ENCODE results near the gene RAB11FIP4. TPM values are rescaled to one million over a fixed set of nuclear protein-coding genes. Genes with fewer than 3 reads are reported as not detected.

Gene RAB11FIP4
- total RNA-seq, 1 experiment from 2014 or later = 54.9 TPM

- Mint-ChIP-seq H3K27ac (peak overlapping the region; percentile 83), H3K4me3 (no peak overlapping the region), H3K4me1 (peaks cover 49% of the 10 kb centered on the region), H3K9me3 (no peaks in the 10 kb centered on the region), H3K36me3 (no peaks in the 10 kb centered on the region), H3K27me3 (ENCODE audit: low read depth) (no peaks in the 10 kb centered on the region; the same call in 1 of the 2 replicates)
- ATAC-seq (peak; percentile 82), DNase-seq (ENCODE audit: low spot score) (peak; percentile 34)
- POLR2A ChIA-PET = no interaction called here
- TF ChIP-seq, protein P1, sequence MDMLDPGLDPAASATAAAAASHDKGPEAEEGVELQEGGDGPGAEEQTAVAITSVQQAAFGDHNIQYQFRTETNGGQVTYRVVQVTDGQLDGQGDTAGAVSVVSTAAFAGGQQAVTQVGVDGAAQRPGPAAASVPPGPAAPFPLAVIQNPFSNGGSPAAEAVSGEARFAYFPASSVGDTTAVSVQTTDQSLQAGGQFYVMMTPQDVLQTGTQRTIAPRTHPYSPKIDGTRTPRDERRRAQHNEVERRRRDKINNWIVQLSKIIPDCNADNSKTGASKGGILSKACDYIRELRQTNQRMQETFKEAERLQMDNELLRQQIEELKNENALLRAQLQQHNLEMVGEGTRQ (CRISPR knock-in tag; IDR thresholded peaks at IDR 0.05) = peak; percentile 60
- TF ChIP-seq ZMAT4 (CRISPR knock-in tag; IDR thresholded peaks at IDR 0.05) (no peak), IRF2 (CRISPR knock-in tag; IDR thresholded peaks at IDR 0.05; ENCODE audit: borderline replicate concordance, low read depth) (no peak), STAT6 (CRISPR knock-in tag; conservative IDR thresholded peaks at IDR 0.05; ENCODE audit: low read depth) (no peak), ZNF423 (CRISPR knock-in tag; IDR thresholded peaks at IDR 0.05) (peak; percentile 78), USF1 (CRISPR knock-in tag; IDR thresholded peaks at IDR 0.05) (peak; percentile 37; the same call in 1 of the 2 replicates), ZNF317 (CRISPR knock-in tag; IDR thresholded peaks at IDR 0.05; ENCODE audit: borderline replicate concordance, low read depth) (no peak)
- TF ChIP-seq, protein P2, sequence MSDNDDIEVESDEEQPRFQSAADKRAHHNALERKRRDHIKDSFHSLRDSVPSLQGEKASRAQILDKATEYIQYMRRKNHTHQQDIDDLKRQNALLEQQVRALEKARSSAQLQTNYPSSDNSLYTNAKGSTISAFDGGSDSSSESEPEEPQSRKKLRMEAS (CRISPR knock-in tag; IDR thresholded peaks at IDR 0.05) = peak; percentile 60; the same call in 1 of the 2 replicates
- CTCF ChIA-PET = interaction anchor here (1.1 to 4.0 kb wide), 4 partner anchors 18 to 48 kb away, joined by 3 to 19 read pairs (median 10); no protein-coding TSS in a partner anchor
Measured at GRCh38 chr17:31469959-31470358, 78.5 kb downstream of the RAB11FIP4 start.

DNA sequence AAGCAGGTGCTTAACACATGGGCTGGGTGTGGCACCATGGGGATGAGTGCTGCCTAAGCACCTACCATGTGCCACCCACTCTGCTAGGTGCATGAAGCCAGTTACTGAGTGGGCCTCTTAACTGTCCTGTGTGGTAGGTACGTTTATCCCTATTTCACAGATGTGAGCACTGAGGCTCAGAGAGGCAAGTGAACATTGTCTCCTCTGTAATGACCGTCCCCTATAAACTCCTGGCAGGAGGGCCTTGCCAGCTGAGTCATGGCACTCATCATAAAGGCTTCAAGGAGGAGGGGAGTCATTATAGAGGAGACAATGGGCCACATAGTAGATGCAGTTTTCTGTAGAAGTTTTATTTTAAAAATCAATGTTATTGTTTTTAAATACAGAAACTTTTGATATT, 79.1 kb downstream of the RAB11FIP4 start:
- ChIA-PET POLR2A (no interaction called here), CTCF (no interaction called here)
- no peak for TF ChIP-seq ELF4 (CRISPR knock-in tag; IDR thresholded peaks at IDR 0.05; ENCODE audit: low read depth)
- no peak for TF ChIP-seq ZNF416 (CRISPR knock-in tag; IDR thresholded peaks at IDR 0.05)
- no peak for TF ChIP-seq ATF1 (CRISPR knock-in tag; IDR thresholded peaks at IDR 0.05)
- TF ChIP-seq NR2C2 (CRISPR knock-in tag; IDR thresholded peaks at IDR 0.05) = no peak
- TF ChIP-seq, protein P3, sequence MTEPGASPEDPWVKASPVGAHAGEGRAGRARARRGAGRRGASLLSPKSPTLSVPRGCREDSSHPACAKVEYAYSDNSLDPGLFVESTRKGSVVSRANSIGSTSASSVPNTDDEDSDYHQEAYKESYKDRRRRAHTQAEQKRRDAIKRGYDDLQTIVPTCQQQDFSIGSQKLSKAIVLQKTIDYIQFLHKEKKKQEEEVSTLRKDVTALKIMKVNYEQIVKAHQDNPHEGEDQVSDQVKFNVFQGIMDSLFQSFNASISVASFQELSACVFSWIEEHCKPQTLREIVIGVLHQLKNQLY (CRISPR knock-in tag; IDR thresholded peaks at IDR 0.05) = no peak
- TF ChIP-seq ZNF396 (CRISPR knock-in tag; IDR thresholded peaks at IDR 0.05; ENCODE audit: borderline replicate concordance) = no peak
- TF ChIP-seq, protein P4, sequence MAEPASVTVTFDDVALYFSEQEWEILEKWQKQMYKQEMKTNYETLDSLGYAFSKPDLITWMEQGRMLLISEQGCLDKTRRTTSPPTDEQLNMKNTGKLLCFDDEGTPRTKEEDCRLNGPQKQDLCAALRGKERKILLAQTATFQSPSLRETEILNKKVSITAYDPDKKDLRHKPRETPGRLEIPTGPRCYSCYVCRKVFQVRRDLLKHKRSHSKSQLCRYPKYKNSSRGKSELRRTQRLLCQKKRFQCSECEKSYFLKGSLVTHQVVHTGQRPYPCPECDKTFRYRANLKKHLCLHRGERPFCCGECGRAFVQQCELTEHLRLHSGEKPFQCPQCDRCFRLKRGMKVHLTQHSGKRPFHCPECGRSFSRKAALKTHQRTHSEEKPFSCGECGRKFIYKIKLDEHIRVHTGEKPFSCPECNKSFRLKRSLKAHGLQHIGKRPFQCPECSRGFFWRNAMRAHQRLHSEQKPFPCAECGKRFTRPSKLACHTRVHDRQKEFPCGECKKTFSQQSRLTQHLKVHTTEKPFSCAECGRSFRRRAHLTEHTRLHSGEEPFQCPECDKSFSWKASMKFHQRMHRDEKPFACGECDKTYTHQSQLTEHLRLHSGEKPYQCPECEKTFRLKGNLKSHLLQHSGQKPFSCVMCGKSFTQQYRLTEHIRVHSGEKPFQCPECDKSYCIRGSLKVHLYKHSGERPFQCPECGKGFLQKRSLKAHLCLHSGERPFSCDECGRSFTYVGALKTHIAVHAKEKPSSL (CRISPR knock-in tag; conservative IDR thresholded peaks at IDR 0.05) = no peak
- no peak for TF ChIP-seq HMGA2 (CRISPR knock-in tag; IDR thresholded peaks at IDR 0.05)
- TF ChIP-seq CTCF (IDR thresholded peaks at IDR 0.05) = no peak
- no peak for TF ChIP-seq CREB1 (CRISPR knock-in tag; IDR thresholded peaks at IDR 0.05)
- no peak for TF ChIP-seq USF1 (CRISPR knock-in tag; IDR thresholded peaks at IDR 0.05)
- no peak for TF ChIP-seq EMX1 (CRISPR knock-in tag; IDR thresholded peaks at IDR 0.05)
- TF ChIP-seq RORB (CRISPR knock-in tag; IDR thresholded peaks at IDR 0.05) = no peak
- TF ChIP-seq FOXP4 (CRISPR knock-in tag; IDR thresholded peaks at IDR 0.05) = no peak
- Mint-ChIP-seq H3K27ac (no peak overlapping the region), H3K4me3 (no peak overlapping the region), H3K36me3 (no peaks in the 10 kb centered on the region), H3K9me3 (no peaks in the 10 kb centered on the region), H3K27me3 (ENCODE audit: low read depth) (no peaks in the 10 kb centered on the region; the same call in 1 of the 2 replicates), H3K4me1 (peaks cover 49% of the 10 kb centered on the region)
- ATAC-seq = no peak
- DNase-seq (ENCODE audit: low spot score) = no peak

Data from WTC11 (cell line).